ENCODE data around the gene APOL2. TPM values are rescaled to one million over a fixed set of nuclear protein-coding genes. Genes with fewer than 3 reads are reported as not detected.

The APOL2 gene
- total and polyA plus RNA-seq, 4 donors: 29.5 to 46.3 (median 35.3) TPM

- Histone ChIP-seq H3K9me3 (ENCODE audit: control insufficient read depth in 4 of 4, insufficient read depth in 3 of 4, low read length in 3 of 4) (no peaks in the 10 kb centered on the region), H3K27ac (ENCODE audit: low read depth in 1 of 2, low read length in 1 of 2) (no peak overlapping the region), H3K4me1 (ENCODE audit: control insufficient read depth in 5 of 5, insufficient read depth in 5 of 5, low read length in 5 of 5) (peaks cover 0 to 6% (median 3%) of the 10 kb centered on the region in 5 donors), H3K9ac (ENCODE audit: insufficient read depth in 1 of 2, low read length in 2 of 2) (no peak overlapping the region), H3K36me3 (ENCODE audit: control insufficient read depth in 4 of 4, insufficient read depth in 4 of 4, low read length in 4 of 4) (peaks cover 0 to 10% (median 2%) of the 10 kb centered on the region in 4 donors), H3K4me3 (no peak overlapping the region), H3K27me3 (ENCODE audit: control insufficient read depth in 3 of 3, insufficient read depth in 3 of 3, low read length in 2 of 3) (peaks cover 0 to 3% (median 0%) of the 10 kb centered on the region in 3 donors)
- TF ChIP-seq CTCF (IDR thresholded peaks at IDR 0.05; ENCODE audit: control extremely low read depth, extremely low read depth): no peak
- DNase-seq: no peak
- no peak for ATAC-seq (ENCODE audit: insufficient read depth, low FRiP score)
- 90 to 96% methylated on average over 9 of the region's 9 CpGs for WGBS, 2 donors
Measured at GRCh38 chr22:36222887-36223450, 16.4 kb downstream of the APOL2 start.

- no peak for ATAC-seq (ENCODE audit: insufficient read depth, low FRiP score)
- Histone ChIP-seq H3K4me3 (no peak overlapping the region), H3K27me3 (ENCODE audit: control insufficient read depth in 3 of 3, insufficient read depth in 3 of 3, low read length in 2 of 3) (peaks cover 0 to 3% (median 0%) of the 10 kb centered on the region in 3 donors), H3K27ac (ENCODE audit: low read depth in 1 of 2, low read length in 1 of 2) (no peak overlapping the region), H3K4me1 (ENCODE audit: control insufficient read depth in 5 of 5, insufficient read depth in 5 of 5, low read length in 5 of 5) (peaks cover 0 to 6% (median 3%) of the 10 kb centered on the region in 5 donors), H3K36me3 (ENCODE audit: control insufficient read depth in 4 of 4, insufficient read depth in 4 of 4, low read length in 4 of 4) (peaks cover 0 to 2% (median 0%) of the 10 kb centered on the region in 4 donors), H3K9ac (ENCODE audit: insufficient read depth in 1 of 2, low read length in 2 of 2) (no peak overlapping the region), H3K9me3 (ENCODE audit: control insufficient read depth in 4 of 4, insufficient read depth in 3 of 4, low read length in 3 of 4) (no peaks in the 10 kb centered on the region)
- 12 to 15% methylated on average over 7 of the region's 7 CpGs for WGBS, 2 donors
- DNase-seq: peak; percentile 21 to 47 (median 37)
- peak; percentile 42 for TF ChIP-seq CTCF (IDR thresholded peaks at IDR 0.05; ENCODE audit: control extremely low read depth, extremely low read depth)
Measured at GRCh38 chr22:36221799-36222751, 17.3 kb downstream of the APOL2 start.

- H3K9ac ChIP-seq (ENCODE audit: insufficient read depth in 1 of 2, low read length in 2 of 2): no peak overlapping the region
- H3K27me3 ChIP-seq (ENCODE audit: control insufficient read depth in 3 of 3, insufficient read depth in 3 of 3, low read length in 2 of 3): peaks cover 0 to 3% (median 0%) of the 10 kb centered on the region in 3 donors
- TF ChIP-seq CTCF (IDR thresholded peaks at IDR 0.05; ENCODE audit: control extremely low read depth, extremely low read depth): no peak
- DNase-seq (no peak), ATAC-seq (ENCODE audit: insufficient read depth, low FRiP score) (peak; percentile 30)
- H3K4me1 ChIP-seq (ENCODE audit: control insufficient read depth in 5 of 5, insufficient read depth in 5 of 5, low read length in 5 of 5): peaks cover 0 to 6% (median 3%) of the 10 kb centered on the region in 5 donors
- WGBS, 2 donors: 52 to 68% methylated on average over 9 of the region's 9 CpGs
- no peaks in the 10 kb centered on the region for H3K36me3 ChIP-seq (ENCODE audit: control insufficient read depth in 4 of 4, insufficient read depth in 4 of 4, low read length in 4 of 4)
- peak overlapping the region in 1 of 2 donors; percentile 27 for H3K27ac ChIP-seq (ENCODE audit: low read depth in 1 of 2, low read length in 1 of 2)
- H3K4me3 ChIP-seq: no peak overlapping the region
- H3K9me3 ChIP-seq (ENCODE audit: control insufficient read depth in 4 of 4, insufficient read depth in 3 of 4, low read length in 3 of 4): no peaks in the 10 kb centered on the region
Measured at GRCh38 chr22:36220451-36220921, 18.8 kb downstream of the APOL2 start.
